GM12878 (cell line): ENCODE data around the gene HAND2. TPM values are rescaled to one million over a fixed set of nuclear protein-coding genes. Genes with fewer than 3 reads are reported as not detected.

Experiments
- ATAC-seq: fragments of 200-7000 bp; cut with Tn5 transposase; 3 replicates; pipeline ENCODE4 v1.9.1; 2020; ENCODE audit warnings: mild to moderate bottlenecking, moderate library complexity
- BruUV-seq: library from RNA; stranded (reverse); fragments of 400-500 nt; replicated peaks from 2 replicates; lab custom pipeline; 2021; lab: Mats Ljungman, UMichigan
- CTCF ChIA-PET: fragments of 300-600 bp; sonication (Branson Sonifier 250); formaldehyde crosslinking; extraction: SDS; loops from one replicate; lab custom pipeline; 2021; ENCODE audit warnings: inconsistent platforms; lab: Yijun Ruan, JAX
- POLR2A ChIA-PET: fragments of 350-600 bp; formaldehyde crosslinking; extraction: SDS; loops from one replicate; lab custom pipeline; 2021; ENCODE audit warnings: inconsistent platforms; lab: Charles Lee
- RAD21 ChIA-PET: fragments of 300-600 bp; sonication (Branson Sonifier 250); formaldehyde crosslinking; loops from one replicate; lab custom pipeline; 2023; ENCODE audit warnings: antibody characterized with exemption; ENCODE audit not compliant: unreplicated experiment; lab: Charles Lee
- SMC1A ChIA-PET: fragments of 300-600 bp; sonication (Branson Sonifier 250); formaldehyde crosslinking; loops from one replicate; lab custom pipeline; 2023; ENCODE audit not compliant: unreplicated experiment, uncharacterized antibody; lab: Charles Lee
- DNase-seq: peaks from one replicate; pipeline ENCODE4 v3.0.0-alpha.2; 2011; ENCODE audit warnings: low read depth, low spot score
- FAIRE-seq: peaks from 3 replicates; lab custom pipeline; 2011; peaks lifted over from hg19 to GRCh38; lab: Jason Lieb, UNC
- H2AFZ ChIP-seq: 2 replicates; pipeline ENCODE4 v1.6.0; 2011; ENCODE audit warnings: low read depth, low read length, control low read depth; ENCODE audit not compliant: control insufficient read depth
- H3K27ac ChIP-seq: 2 replicates; pipeline ENCODE4 v1.5.1; 2011; ENCODE audit warnings: control low read depth; ENCODE audit not compliant: control insufficient read depth, insufficient read depth
- H3K27me3 ChIP-seq, 2 experiments: replicated peaks in 1 of 2; 2 replicates each; pipeline versions ENCODE4 v1.6.0 to v1.6.1; 2011; ENCODE audit warnings: low read length in 1 of 2; ENCODE audit not compliant: control insufficient read depth in 2 of 2, insufficient read depth in 2 of 2
- H3K36me3 ChIP-seq, 2 experiments: 2 replicates each; pipeline ENCODE4 v1.5.1; 2011; ENCODE audit warnings: low read length in 1 of 2; ENCODE audit not compliant: control insufficient read depth in 2 of 2, insufficient read depth in 2 of 2
- H3K4me1 ChIP-seq: 2 replicates; pipeline ENCODE4 v1.6.1; 2011; ENCODE audit warnings: mild to moderate bottlenecking, low read length, moderate library complexity, mixed read lengths; ENCODE audit not compliant: control insufficient read depth, insufficient read depth
- H3K4me2 ChIP-seq: 2 replicates; pipeline ENCODE4 v1.6.0; 2011; ENCODE audit warnings: control low read depth; ENCODE audit not compliant: control insufficient read depth, insufficient read depth
- H3K4me3 ChIP-seq: fragments of 200-600 bp; sonication (generic); 2 replicates; pipeline ENCODE4 v1.5.1; 2016
- H3K79me2 ChIP-seq: 2 replicates; pipeline ENCODE4 v1.6.0; 2011; ENCODE audit warnings: low read length; ENCODE audit not compliant: control insufficient read depth, insufficient read depth
- H3K9ac ChIP-seq: 2 replicates; pipeline ENCODE4 v1.8.0; 2011; ENCODE audit warnings: low read length, control low read depth, mixed read lengths; ENCODE audit not compliant: control insufficient read depth, insufficient read depth
- H3K9me3 ChIP-seq: replicated peaks from 3 replicates; pipeline ENCODE4 v1.5.1; 2011; ENCODE audit warnings: mild to moderate bottlenecking, low read length; ENCODE audit not compliant: control insufficient read depth, insufficient read depth
- H4K20me1 ChIP-seq: 2 replicates; pipeline ENCODE4 v1.6.0; 2011; ENCODE audit not compliant: control insufficient read depth, insufficient read depth
- IRF4 ChIP-seq: IDR thresholded peaks from 2 replicates; pipeline ENCODE4 v1.6.1; 2011; ENCODE audit warnings: low read depth, low read length
- SPI1 ChIP-seq: IDR thresholded peaks from 2 replicates; pipeline ENCODE4 v1.6.1; 2011; ENCODE audit warnings: low read depth, mild to moderate bottlenecking, low read length, moderate library complexity, borderline replicate concordance; ENCODE audit not compliant: insufficient read depth
- TAF1 ChIP-seq: IDR thresholded peaks from 2 replicates; pipeline ENCODE4 v1.6.1; 2011; ENCODE audit warnings: mild to moderate bottlenecking, low read depth, low read length, borderline replicate concordance
- TBL1XR1 ChIP-seq: IDR thresholded peaks from 2 replicates; pipeline ENCODE4 v1.6.1; 2012; ENCODE audit warnings: low read depth, low read length, improper control_type of control experiment
- ZSCAN29 ChIP-seq: fragments of 450-650 bp; IDR thresholded peaks from 2 replicates; pipeline ENCODE4 v1.6.1; 2017; ENCODE audit warnings: mild to moderate bottlenecking, moderate library complexity
- WGBS: methylation state at CpG from one replicate; pipeline ENCODE4 v1.1.6; 2016; ENCODE audit warnings: low lambda C conversion rate; ENCODE audit not compliant: insufficient replicate concordance, insufficient coverage; ENCODE audit errors: missing lambda C conversion rate; 5-methylcytosine and 5-hydroxymethylcytosine counted together
- in situ Hi-C: fragments of 300-500 bp; cut with MboI; formaldehyde crosslinking; loops from 9 replicates; pipeline ENCODE4 v1.14.3; 2018; ENCODE audit warnings: mixed read lengths
- intact Hi-C: fragments of 100-400 bp; cut with micrococcal nuclease; formaldehyde crosslinking; loops from one replicate; pipeline ENCODE4 v1.14.2; 2022; ENCODE audit not compliant: unreplicated experiment
- polyA plus RNA-seq, 11 experiments: library from polyadenylated mRNA; depleted of rRNA in 4 of 11; unstranded in 6 of 11; stranded (reverse) in 5 of 11; fragments of >200 nt; fragmentation: Nextera tagmentation in 4 of 11; fragmentation: Illumina TruSeq in 1 of 11; extraction: Ambion mirVana in 4 of 11; extraction: Trizol in 1 of 11; gene quantifications; 1 replicate in 1 of 11; 2 replicates in 10 of 11; pipeline versions ENCODE4 v1.2.1 to v1.2.3, GENCODE V29; 2011 to 2016; ENCODE audit warnings: inconsistent platforms in 2 of 11, missing spikeins in 2 of 11, low read depth in 1 of 11
- total RNA-seq, 4 experiments: library from RNA; depleted of rRNA in 3 of 4; stranded (reverse); fragments of >200 nt in 3 of 4; fragmentation: Illumina TruSeq in 1 of 4; extraction: Trizol in 1 of 4; gene quantifications; 2 replicates each; pipeline versions ENCODE4 v1.2.1 to v1.2.3, GENCODE V29; 2013 to 2021
- TF ChIP-seq, protein P1 (sequence below): fragments of 450-650 bp; IDR thresholded peaks from 2 replicates; pipeline ENCODE4 v1.6.1; 2014; ENCODE audit warnings: mild to moderate bottlenecking

HAND2 gene
- total and polyA plus RNA-seq, 10 of the 15 experiments (the other 5 are each of a cell fraction or from before 2014, with no cell fraction given), result 0.09 TPM; not detected in 9

DNA sequence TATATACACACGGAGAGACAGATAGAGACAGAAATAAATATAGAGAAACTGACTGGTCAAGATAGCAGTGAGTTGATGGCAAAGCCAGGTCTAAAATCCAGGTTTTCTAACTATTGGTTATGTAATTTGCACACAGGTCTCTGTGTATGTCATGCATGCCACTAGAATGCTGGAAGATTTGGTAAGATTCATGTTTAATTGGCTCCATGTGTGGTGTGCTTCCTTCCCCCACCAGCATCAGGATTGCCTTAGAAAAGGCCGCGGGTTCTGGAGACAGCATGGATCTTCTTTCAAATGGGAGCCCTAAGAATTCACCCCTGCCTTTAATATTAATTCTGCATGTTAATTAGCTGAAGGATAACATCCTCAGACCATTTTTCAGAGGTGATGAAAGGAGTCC lies 31.3 kb downstream of the HAND2 start (continued):
- TF ChIP-seq, protein P1, sequence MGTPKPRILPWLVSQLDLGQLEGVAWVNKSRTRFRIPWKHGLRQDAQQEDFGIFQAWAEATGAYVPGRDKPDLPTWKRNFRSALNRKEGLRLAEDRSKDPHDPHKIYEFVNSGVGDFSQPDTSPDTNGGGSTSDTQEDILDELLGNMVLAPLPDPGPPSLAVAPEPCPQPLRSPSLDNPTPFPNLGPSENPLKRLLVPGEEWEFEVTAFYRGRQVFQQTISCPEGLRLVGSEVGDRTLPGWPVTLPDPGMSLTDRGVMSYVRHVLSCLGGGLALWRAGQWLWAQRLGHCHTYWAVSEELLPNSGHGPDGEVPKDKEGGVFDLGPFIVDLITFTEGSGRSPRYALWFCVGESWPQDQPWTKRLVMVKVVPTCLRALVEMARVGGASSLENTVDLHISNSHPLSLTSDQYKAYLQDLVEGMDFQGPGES, result no peak
- TF ChIP-seq TBL1XR1 (no peak), SPI1 (no peak), TAF1 (no peak)

DNA sequence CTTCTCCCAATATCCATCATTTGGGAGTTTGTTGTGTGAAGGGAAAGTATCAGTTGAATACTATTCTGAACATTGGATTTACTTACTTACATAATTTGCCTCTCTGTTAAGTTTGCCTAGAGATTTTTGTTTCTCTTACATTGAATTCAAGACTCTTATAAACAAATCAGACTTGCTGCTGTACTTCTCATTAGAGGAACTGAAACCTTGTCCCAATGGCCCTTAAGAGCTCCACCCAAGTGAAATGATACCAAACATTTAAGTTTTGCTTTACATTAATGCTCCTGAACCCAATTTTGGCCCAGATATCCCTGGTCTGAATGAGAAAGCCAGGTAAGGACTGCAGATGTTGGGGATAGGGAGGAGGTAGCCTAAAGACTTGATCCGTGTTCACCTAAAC lies 32.0 kb downstream of the HAND2 start:
- WGBS, result 0% methylated on average over 1 of the region's 1 CpG
- FAIRE-seq, result peak; percentile 31

More for the DNA sequence above, 32.0 kb downstream of the HAND2 start:
- H3K36me3 ChIP-seq, result no peaks in the 10 kb centered on the region
- no peak for TF ChIP-seq ZSCAN29
- peak; percentile 94 for TF ChIP-seq SPI1
- peak; percentile 46; the same call in 1 of the 2 replicates for TF ChIP-seq IRF4
- intact Hi-C loops, result no loop called here
- no peak overlapping the region for H3K4me3 ChIP-seq
- in situ Hi-C loops, result loop anchor here (10.0 kb wide), 1 partner anchor 73 kb away; no protein-coding TSS in a partner anchor
- no peaks in the 10 kb centered on the region; a peak in 1 of 4 replicates for H3K27me3 ChIP-seq
- ATAC-seq (peak; percentile 54), DNase-seq (no peak)
- no peak overlapping the region for H3K27ac ChIP-seq
- no peak overlapping the region for H2AFZ ChIP-seq
- peaks cover 4% of the 10 kb centered on the region for H3K4me1 ChIP-seq
- no TSS peak for BruUV-seq
- POLR2A ChIA-PET, result interaction anchor here (1.1 kb wide), 1 partner anchor 9 kb away, joined by 4 read pairs; no protein-coding TSS in a partner anchor
- no peaks in the 10 kb centered on the region for H3K79me2 ChIP-seq
- H3K9me3 ChIP-seq, result peaks cover 3% of the 10 kb centered on the region; the same call in 1 of the 3 replicates
- SMC1A ChIA-PET, result interaction anchor here (0.5 to 0.7 kb wide), 2 partner anchors 12 to 78 kb away, joined by 3 read pairs; no protein-coding TSS in a partner anchor
- no peak overlapping the region for H3K4me2 ChIP-seq
- H4K20me1 ChIP-seq, result no peaks in the 10 kb centered on the region
- CTCF ChIA-PET, result interaction anchor here (1.2 to 2.6 kb wide), 4 partner anchors 11 to 197 kb away, joined by 3 to 15 read pairs (median 4); no protein-coding TSS in a partner anchor
- H3K9ac ChIP-seq, result no peak overlapping the region
- RAD21 ChIA-PET, result interaction anchor here (1.1 kb wide), 1 partner anchor 78 kb away, joined by 3 read pairs; no protein-coding TSS in a partner anchor
